ENCODE results near the gene SMCR8. TPM values are rescaled to one million over a fixed set of nuclear protein-coding genes. Genes with fewer than 3 reads are reported as not detected.

The SMCR8 gene
- polyA plus RNA-seq, 1 of the 3 experiments (the other 2 are of a cell fraction) = 5.6 TPM

- TF ChIP-seq REST (IDR thresholded peaks at IDR 0.05; ENCODE audit: low read depth, low read length) (no peak), TAF1 (IDR thresholded peaks at IDR 0.05; ENCODE audit: borderline replicate concordance, low read depth, low read length) (no peak), MXI1 (IDR thresholded peaks at IDR 0.05; ENCODE audit: low read depth, low read length) (no peak), FOXJ3 (CRISPR knock-in tag; IDR thresholded peaks at IDR 0.05) (no peak), GATA2 (CRISPR knock-in tag; IDR thresholded peaks at IDR 0.05) (no peak), TCF12 (IDR thresholded peaks at IDR 0.05) (no peak), PBX3 (IDR thresholded peaks at IDR 0.05) (no peak), USF2 (IDR thresholded peaks at IDR 0.05; ENCODE audit: borderline replicate concordance, low read depth, low read length) (no peak), RAD21 (IDR thresholded peaks at IDR 0.05; ENCODE audit: low read length) (peak; percentile 71), FOXM1 (IDR thresholded peaks at IDR 0.05; ENCODE audit: low read depth) (no peak)
- TF ChIP-seq, protein P1, sequence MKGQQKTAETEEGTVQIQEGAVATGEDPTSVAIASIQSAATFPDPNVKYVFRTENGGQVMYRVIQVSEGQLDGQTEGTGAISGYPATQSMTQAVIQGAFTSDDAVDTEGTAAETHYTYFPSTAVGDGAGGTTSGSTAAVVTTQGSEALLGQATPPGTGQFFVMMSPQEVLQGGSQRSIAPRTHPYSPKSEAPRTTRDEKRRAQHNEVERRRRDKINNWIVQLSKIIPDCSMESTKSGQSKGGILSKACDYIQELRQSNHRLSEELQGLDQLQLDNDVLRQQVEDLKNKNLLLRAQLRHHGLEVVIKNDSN (IDR thresholded peaks at IDR 0.05; ENCODE audit: borderline replicate concordance, low read depth) = no peak
- TF ChIP-seq, protein P2, sequence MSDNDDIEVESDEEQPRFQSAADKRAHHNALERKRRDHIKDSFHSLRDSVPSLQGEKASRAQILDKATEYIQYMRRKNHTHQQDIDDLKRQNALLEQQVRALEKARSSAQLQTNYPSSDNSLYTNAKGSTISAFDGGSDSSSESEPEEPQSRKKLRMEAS (IDR thresholded peaks at IDR 0.05; ENCODE audit: low read depth) = no peak
Measured at GRCh38 chr17:18319604-18320256, 4.6 kb downstream of the SMCR8 start (continued).

- H3K79me2 ChIP-seq (ENCODE audit: insufficient read depth) = peaks cover 83% of the 10 kb centered on the region
- H3K36me3 ChIP-seq (replicated peaks in 1 of 2; ENCODE audit: control insufficient read depth in 1 of 2, insufficient read depth in 2 of 2, low read length in 1 of 2) = peaks cover 22 to 63% of the 10 kb centered on the region in 2 experiments
- ChIA-PET POLR2A (no interaction called here), CTCF (interaction anchor here (0.6 to 1.6 kb wide), 5 partner anchors 10 to 84 kb away, joined by 3 to 6 read pairs (median 3); no protein-coding TSS in a partner anchor)
- peaks cover 15 to 40% of the 10 kb centered on the region in 2 experiments; a peak in 1 of 4 replicates for H3K4me1 ChIP-seq (ENCODE audit: control insufficient read depth in 1 of 2, insufficient read depth in 2 of 2, low read depth in 1 of 2, low read length in 1 of 2)
- H3K9ac ChIP-seq = no peak overlapping the region
- no peaks in the 10 kb centered on the region for H3K9me2 ChIP-seq
- no peak for DNase-seq
- H3K27ac ChIP-seq (ENCODE audit: low read depth in 2 of 2, low read length in 1 of 2) = no peak overlapping the region
- no peak for TF ChIP-seq EP300 (IDR thresholded peaks at IDR 0.05; ENCODE audit: borderline replicate concordance in 1 of 2, low read depth in 1 of 2, low read length in 1 of 2)
- no peak for TF ChIP-seq TAF1 (IDR thresholded peaks at IDR 0.05; ENCODE audit: borderline replicate concordance, low read depth, low read length)
- TF ChIP-seq YY1 (IDR thresholded peaks at IDR 0.05; ENCODE audit: low read depth) = no peak
- peaks cover 42% of the 10 kb centered on the region for H4K20me1 ChIP-seq (ENCODE audit: insufficient read depth)
- H3K9me3 ChIP-seq = no peaks in the 10 kb centered on the region
- no peaks in the 10 kb centered on the region for H3F3A ChIP-seq (replicated peaks; ENCODE audit: insufficient read depth)
- H2AFZ ChIP-seq (ENCODE audit: low read depth) = no peak overlapping the region
- no peaks in the 10 kb centered on the region for H3K27me3 ChIP-seq (ENCODE audit: insufficient read depth)
- no peak overlapping the region for H3K4me3 ChIP-seq (ENCODE audit: low read depth in 2 of 2, low read length in 1 of 2)
- 90% methylated on average over 6 of the region's 7 CpGs for WGBS (ENCODE audit: low lambda C conversion rate)
- H3K4me2 ChIP-seq = peak overlapping the region; percentile 7; the same call in 1 of the 2 replicates
Measured at GRCh38 chr17:18320301-18320700, 5.2 kb downstream of the SMCR8 start.

All from SK-N-SH (cell line).